ENCODE measurements around the gene FHIT. TPM values are rescaled to one million over a fixed set of nuclear protein-coding genes. Genes with fewer than 3 reads are reported as not detected.

Gene FHIT
- total RNA-seq, 1 experiment from 2014 or later: 3.6 TPM

GRCh38 chr3:60095516-60095915, 1155.7 kb downstream of the FHIT start:
- no peak overlapping the region for H3K4me3 ChIP-seq (ENCODE audit: low read length)
- no peak for TF ChIP-seq EZH2 (IDR thresholded peaks at IDR 0.05; ENCODE audit: low read length, unreplicated experiment)
- no peak for TF ChIP-seq EZH2phosphoT487 (IDR thresholded peaks at IDR 0.05; ENCODE audit: borderline replicate concordance, low read length)
- no peak for TF ChIP-seq CTCF (conservative IDR thresholded peaks at IDR 0.05; ENCODE audit: low read depth, low read length)
- DNase-seq (no peak), ATAC-seq (no peak)
- H3K79me2 ChIP-seq (ENCODE audit: low read length): no peaks in the 10 kb centered on the region
- 0 out of 2 replicates have a peak, but pooled peaks cover 15% of the 10 kb centered on the region for H3K27me3 ChIP-seq (ENCODE audit: low read length)
- no peaks in the 10 kb centered on the region for H4K20me1 ChIP-seq (ENCODE audit: low read length)
- no peak overlapping the region for H2AFZ ChIP-seq (ENCODE audit: low read length)
- H3K9ac ChIP-seq (ENCODE audit: low read length): no peak overlapping the region
- H3K36me3 ChIP-seq (ENCODE audit: low read depth, low read length): no peaks in the 10 kb centered on the region
- H3K4me1 ChIP-seq (ENCODE audit: insufficient read depth, low read length): no peaks in the 10 kb centered on the region
- ChIA-PET CTCF (no interaction called here), POLR2A (ENCODE audit: unreplicated experiment) (no interaction called here)
- H3K9me3 ChIP-seq (ENCODE audit: low read length): no peaks in the 10 kb centered on the region
- H3K9me2 ChIP-seq (replicated peaks; ENCODE audit: low read length): no peaks in the 10 kb centered on the region
- no peak overlapping the region for H3K27ac ChIP-seq (ENCODE audit: low read length)
- no peak overlapping the region for H3K4me2 ChIP-seq (ENCODE audit: low read length)
- H3F3A ChIP-seq (ENCODE audit: low read length, unreplicated experiment): no peaks in the 10 kb centered on the region
- no TSS peak for BruUV-seq (replicated peaks)
- intact Hi-C loops (cut with micrococcal nuclease): no loop called here

DNA sequence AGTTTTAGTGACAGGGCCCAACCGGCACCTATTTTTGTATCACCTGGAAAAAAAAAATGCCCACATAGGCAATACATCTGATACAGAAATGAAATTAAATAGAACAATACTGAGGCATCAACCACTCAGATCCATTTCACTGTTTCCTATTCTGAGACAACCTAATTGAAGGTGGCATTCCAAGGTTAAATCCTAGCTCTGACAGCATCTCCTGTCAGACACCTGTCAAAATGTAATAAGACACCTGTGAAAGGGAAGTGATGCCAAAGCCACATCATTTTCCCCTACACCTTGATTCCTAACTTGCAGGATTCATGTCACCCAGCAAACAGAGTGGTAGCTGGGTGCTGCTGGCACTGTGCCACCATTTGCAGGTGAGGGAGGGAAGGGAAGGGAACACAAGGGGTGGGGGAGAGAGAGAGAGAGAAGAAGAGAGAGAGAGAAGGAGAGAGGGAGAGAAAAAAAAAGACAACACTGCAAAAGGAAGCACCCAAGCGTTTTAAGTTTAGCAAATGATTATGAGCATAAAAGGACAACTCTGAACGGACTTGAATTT, 1156.8 kb downstream of the FHIT start:
- no peaks in the 10 kb centered on the region for H3K79me2 ChIP-seq (ENCODE audit: low read length)
- H3K4me1 ChIP-seq (ENCODE audit: insufficient read depth, low read length): no peaks in the 10 kb centered on the region
- no peak overlapping the region for H3K4me3 ChIP-seq (ENCODE audit: low read length)
- no peaks in the 10 kb centered on the region for H4K20me1 ChIP-seq (ENCODE audit: low read length)
- no peak for TF ChIP-seq EZH2phosphoT487 (IDR thresholded peaks at IDR 0.05; ENCODE audit: borderline replicate concordance, low read length)
- TF ChIP-seq EZH2 (IDR thresholded peaks at IDR 0.05; ENCODE audit: low read length, unreplicated experiment): no peak
- no peak for TF ChIP-seq CTCF (conservative IDR thresholded peaks at IDR 0.05; ENCODE audit: low read depth, low read length)
- H3K4me2 ChIP-seq (ENCODE audit: low read length): no peak overlapping the region
- H3K27ac ChIP-seq (ENCODE audit: low read length): no peak overlapping the region
- ChIA-PET POLR2A (ENCODE audit: unreplicated experiment) (no interaction called here), CTCF (no interaction called here)
- no peak overlapping the region for H3K9ac ChIP-seq (ENCODE audit: low read length)
- no peaks in the 10 kb centered on the region for H3K36me3 ChIP-seq (ENCODE audit: low read depth, low read length)
- H3K9me3 ChIP-seq (ENCODE audit: low read length): no peaks in the 10 kb centered on the region
- ATAC-seq (no peak), DNase-seq (no peak)
- H2AFZ ChIP-seq (ENCODE audit: low read length): no peak overlapping the region
- BruUV-seq (replicated peaks): no TSS peak
- H3K9me2 ChIP-seq (replicated peaks; ENCODE audit: low read length): no peaks in the 10 kb centered on the region
- 0 out of 2 replicates have a peak, but pooled peaks cover 15% of the 10 kb centered on the region for H3K27me3 ChIP-seq (ENCODE audit: low read length)
- no peaks in the 10 kb centered on the region for H3F3A ChIP-seq (ENCODE audit: low read length, unreplicated experiment)
- intact Hi-C loops (cut with micrococcal nuclease): no loop called here

DNA sequence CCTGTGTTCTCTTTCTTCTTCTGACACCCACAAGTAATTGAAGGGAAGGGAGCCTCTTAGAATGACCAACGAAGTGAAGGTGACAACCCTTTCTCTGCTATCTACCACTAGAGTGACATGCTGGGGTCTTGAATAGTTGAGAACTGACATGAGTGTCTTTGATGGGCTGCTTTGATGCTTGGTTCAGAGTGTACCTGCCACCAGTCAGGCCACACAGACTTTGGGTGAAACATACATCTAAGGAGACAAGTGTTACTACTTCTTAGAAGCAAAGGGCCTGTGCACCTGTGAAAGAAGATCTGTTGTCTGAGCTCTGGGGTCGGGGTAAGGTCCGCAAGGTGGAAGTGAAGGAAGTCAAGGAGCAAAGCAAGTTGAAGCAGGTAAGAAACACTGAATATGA, 1160.7 kb downstream of the FHIT start:
- DNase-seq (no peak), ATAC-seq (no peak)
- ChIA-PET POLR2A (ENCODE audit: unreplicated experiment) (no interaction called here), CTCF (no interaction called here)
- H3K79me2 ChIP-seq (ENCODE audit: low read length): no peaks in the 10 kb centered on the region
- no peaks in the 10 kb centered on the region for H3K9me2 ChIP-seq (replicated peaks; ENCODE audit: low read length)
- no peaks in the 10 kb centered on the region for H3F3A ChIP-seq (ENCODE audit: low read length, unreplicated experiment)
- H3K4me3 ChIP-seq (ENCODE audit: low read length): no peak overlapping the region
- H3K36me3 ChIP-seq (ENCODE audit: low read depth, low read length): no peaks in the 10 kb centered on the region
- H3K27me3 ChIP-seq (ENCODE audit: low read length): 0 out of 2 replicates have a peak, but pooled peaks cover 11% of the 10 kb centered on the region
- H2AFZ ChIP-seq (ENCODE audit: low read length): no peak overlapping the region
- TF ChIP-seq EZH2 (IDR thresholded peaks at IDR 0.05; ENCODE audit: low read length, unreplicated experiment): no peak
- no peak for TF ChIP-seq CTCF (conservative IDR thresholded peaks at IDR 0.05; ENCODE audit: low read depth, low read length)
- no peak for TF ChIP-seq EZH2phosphoT487 (IDR thresholded peaks at IDR 0.05; ENCODE audit: borderline replicate concordance, low read length)
- BruUV-seq (replicated peaks): no TSS peak
- H3K4me2 ChIP-seq (ENCODE audit: low read length): no peak overlapping the region
- H3K4me1 ChIP-seq (ENCODE audit: insufficient read depth, low read length): no peaks in the 10 kb centered on the region
- H3K9ac ChIP-seq (ENCODE audit: low read length): no peak overlapping the region
- intact Hi-C loops (cut with micrococcal nuclease): no loop called here
- H4K20me1 ChIP-seq (ENCODE audit: low read length): no peaks in the 10 kb centered on the region
- H3K27ac ChIP-seq (ENCODE audit: low read length): no peak overlapping the region
- no peaks in the 10 kb centered on the region for H3K9me3 ChIP-seq (ENCODE audit: low read length)

Data from PC-3 (cell line).